Activated CD8-positive, alpha-beta T cell treated with anti-CD3 and anti-CD28 coated beads for 36 hours (primary cell): ENCODE results near the gene ZNF622. TPM values are rescaled to one million over a fixed set of nuclear protein-coding genes. Genes with fewer than 3 reads are reported as not detected.

Experiments used
- ATAC-seq: fragments of 200-7000 bp; cut with Tn5 transposase; one replicate; pipeline ENCODE4 v1.10.0; 2021; ENCODE audit warnings: mild to moderate bottlenecking, moderate library complexity
- CTCF ChIA-PET: fragments of 350-600 bp; sonication (Branson Sonifier 250); formaldehyde crosslinking; loops from one replicate; lab custom pipeline; 2021; ENCODE audit warnings: antibody characterized with exemption; lab: Charles Lee
- POLR2A ChIA-PET: fragments of 350-600 bp; sonication (Branson Sonifier 250); formaldehyde crosslinking; loops from one replicate; lab custom pipeline; 2021; ENCODE audit warnings: antibody characterized with exemption; lab: Charles Lee
- DNase-seq: peaks from one replicate; pipeline ENCODE4 v3.0.0-alpha.2; 2020
- H3K27ac Mint-ChIP-seq: one replicate; pipeline ENCODE4 v1.8.0; 2021; ENCODE audit warnings: mild to moderate bottlenecking, mixed read lengths
- H3K27me3 Mint-ChIP-seq: one replicate; pipeline ENCODE4 v1.8.0; 2021; ENCODE audit warnings: mixed read lengths
- H3K36me3 Mint-ChIP-seq: one replicate; pipeline ENCODE4 v1.8.0; 2021; ENCODE audit warnings: low read depth, mixed read lengths
- H3K4me1 Mint-ChIP-seq: one replicate; pipeline ENCODE4 v1.8.0; 2021; ENCODE audit warnings: low read depth, mixed read lengths
- H3K4me3 Mint-ChIP-seq: one replicate; pipeline ENCODE4 v1.8.0; 2021; ENCODE audit warnings: mild to moderate bottlenecking, moderate library complexity, mixed read lengths
- H3K9me3 Mint-ChIP-seq: one replicate; pipeline ENCODE4 v1.8.0; 2021; ENCODE audit warnings: mixed read lengths
- intact Hi-C: fragments of 100-400 bp; cut with micrococcal nuclease; formaldehyde crosslinking; loops from one replicate; pipeline ENCODE4 v1.10.0; 2022
- total RNA-seq, 2 experiments: library from RNA; stranded (reverse); gene quantifications; one replicate each; pipeline ENCODE4 v1.2.3, GENCODE V29; 2021
- TF ChIP-seq, protein P1 (sequence below): fragments of 200-600 bp; IDR thresholded peaks from one replicate; pipeline ENCODE4 v1.8.0; 2022; ENCODE audit warnings: antibody characterized with exemption, mild to moderate bottlenecking

Gene ZNF622
- total RNA-seq, 2 experiments from 2014 or later: 36.7 to 38.4 TPM

GRCh38 chr5:16430349-16431089 lies 35.1 kb downstream of the ZNF622 start:
- no peaks in the 10 kb centered on the region for H3K4me1 Mint-ChIP-seq
- H3K36me3 Mint-ChIP-seq: no peaks in the 10 kb centered on the region
- ChIA-PET POLR2A (no interaction called here), CTCF (no interaction called here)
- TF ChIP-seq, protein P1, sequence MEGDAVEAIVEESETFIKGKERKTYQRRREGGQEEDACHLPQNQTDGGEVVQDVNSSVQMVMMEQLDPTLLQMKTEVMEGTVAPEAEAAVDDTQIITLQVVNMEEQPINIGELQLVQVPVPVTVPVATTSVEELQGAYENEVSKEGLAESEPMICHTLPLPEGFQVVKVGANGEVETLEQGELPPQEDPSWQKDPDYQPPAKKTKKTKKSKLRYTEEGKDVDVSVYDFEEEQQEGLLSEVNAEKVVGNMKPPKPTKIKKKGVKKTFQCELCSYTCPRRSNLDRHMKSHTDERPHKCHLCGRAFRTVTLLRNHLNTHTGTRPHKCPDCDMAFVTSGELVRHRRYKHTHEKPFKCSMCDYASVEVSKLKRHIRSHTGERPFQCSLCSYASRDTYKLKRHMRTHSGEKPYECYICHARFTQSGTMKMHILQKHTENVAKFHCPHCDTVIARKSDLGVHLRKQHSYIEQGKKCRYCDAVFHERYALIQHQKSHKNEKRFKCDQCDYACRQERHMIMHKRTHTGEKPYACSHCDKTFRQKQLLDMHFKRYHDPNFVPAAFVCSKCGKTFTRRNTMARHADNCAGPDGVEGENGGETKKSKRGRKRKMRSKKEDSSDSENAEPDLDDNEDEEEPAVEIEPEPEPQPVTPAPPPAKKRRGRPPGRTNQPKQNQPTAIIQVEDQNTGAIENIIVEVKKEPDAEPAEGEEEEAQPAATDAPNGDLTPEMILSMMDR: no peak
- H3K9me3 Mint-ChIP-seq: no peaks in the 10 kb centered on the region
- DNase-seq (no peak), ATAC-seq (no peak)
- no peak overlapping the region for H3K27ac Mint-ChIP-seq
- peaks cover 6% of the 10 kb centered on the region for H3K27me3 Mint-ChIP-seq
- no peak overlapping the region for H3K4me3 Mint-ChIP-seq
- intact Hi-C loops: no loop called here

GRCh38 chr5:16428359-16428758 lies 37.2 kb downstream of the ZNF622 start:
- CTCF ChIA-PET: interaction anchor here (1.2 to 2.9 kb wide), 2 partner anchors 28 to 268 kb away, joined by 4 to 12 read pairs; no protein-coding TSS in a partner anchor

DNA sequence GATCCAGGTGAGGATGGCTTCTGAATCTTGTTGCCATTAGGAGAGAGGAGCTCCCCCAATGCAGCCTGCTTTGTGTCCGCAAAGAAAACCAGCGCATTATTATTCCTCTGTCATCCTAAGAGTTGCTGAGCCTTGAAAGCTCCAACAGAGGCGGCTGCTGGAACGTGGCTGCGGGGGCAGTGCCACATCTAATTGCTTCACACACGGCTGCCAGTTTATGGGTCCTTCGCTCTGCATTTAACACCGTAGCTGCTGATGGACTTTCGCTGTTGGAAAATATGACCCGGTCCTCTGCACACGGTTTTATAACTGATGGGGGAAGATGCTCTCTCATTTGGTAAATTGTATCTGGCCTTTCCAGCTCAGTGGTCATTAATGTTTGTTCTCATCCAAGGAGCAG lies 38.0 kb downstream of the ZNF622 start:
- POLR2A ChIA-PET: no interaction called here
- Mint-ChIP-seq H3K27me3 (peaks cover 8% of the 10 kb centered on the region), H3K4me1 (no peaks in the 10 kb centered on the region), H3K4me3 (no peak overlapping the region), H3K27ac (no peak overlapping the region), H3K36me3 (no peaks in the 10 kb centered on the region), H3K9me3 (no peaks in the 10 kb centered on the region)
- ATAC-seq (no peak), DNase-seq (no peak)
- intact Hi-C loops: no loop called here
- TF ChIP-seq, protein P1: no peak
- CTCF ChIA-PET: interaction anchor here (1.2 to 2.9 kb wide), 2 partner anchors 29 to 267 kb away, joined by 4 to 12 read pairs; no protein-coding TSS in a partner anchor

More at GRCh38 chr5:16428359-16428758, 37.2 kb downstream of the ZNF622 start:
- TF ChIP-seq, protein P1: no peak
- Mint-ChIP-seq H3K27me3 (peaks cover 3% of the 10 kb centered on the region), H3K4me3 (no peak overlapping the region), H3K27ac (no peak overlapping the region), H3K36me3 (no peaks in the 10 kb centered on the region), H3K9me3 (no peaks in the 10 kb centered on the region), H3K4me1 (no peaks in the 10 kb centered on the region)
- intact Hi-C loops: no loop called here
- POLR2A ChIA-PET: no interaction called here
- no peak for DNase-seq
- no peak for ATAC-seq

- CTCF ChIA-PET: no interaction called here
- no peaks in the 10 kb centered on the region for H3K4me1 Mint-ChIP-seq
- intact Hi-C loops: no loop called here
- H3K4me3 Mint-ChIP-seq: no peak overlapping the region
- H3K27ac Mint-ChIP-seq: no peak overlapping the region
- DNase-seq (no peak), ATAC-seq (no peak)
- POLR2A ChIA-PET: no interaction called here
- no peaks in the 10 kb centered on the region for H3K9me3 Mint-ChIP-seq
- peaks cover 17% of the 10 kb centered on the region for H3K27me3 Mint-ChIP-seq
- H3K36me3 Mint-ChIP-seq: no peaks in the 10 kb centered on the region
- TF ChIP-seq, protein P1: no peak
Measured at GRCh38 chr5:16418471-16418922, 47.1 kb downstream of the ZNF622 start.

DNA sequence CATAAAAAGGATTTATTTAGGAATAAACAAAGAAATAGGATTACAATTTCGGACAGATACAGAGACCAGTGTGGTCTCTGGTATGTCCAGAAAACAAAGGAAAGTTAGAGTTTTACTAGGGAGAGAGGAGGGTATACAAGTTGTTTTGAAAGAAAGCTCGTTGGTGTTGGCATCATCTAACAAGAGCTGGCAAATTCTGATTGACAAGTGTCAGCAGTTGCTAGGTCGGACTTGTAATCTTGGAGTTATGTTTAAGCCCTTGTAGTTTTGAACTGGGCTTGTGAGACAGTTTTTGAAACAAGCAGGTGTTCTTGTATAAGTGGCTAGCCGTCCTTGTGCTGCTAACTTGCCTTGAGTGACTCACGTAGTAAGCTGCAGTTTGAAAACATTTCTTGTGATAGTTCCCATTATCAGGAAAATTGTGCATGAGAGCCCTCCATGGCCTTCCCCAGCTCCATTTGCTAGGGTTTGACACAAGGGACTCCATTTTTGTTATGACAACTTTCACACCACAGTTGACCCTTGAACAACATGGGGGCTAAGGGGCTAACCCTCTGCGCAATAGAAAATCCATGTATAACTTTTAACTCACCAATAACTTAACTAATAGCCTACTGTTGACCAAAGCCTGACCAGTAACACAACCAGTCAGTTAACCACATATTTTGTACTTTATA lies 48.1 kb downstream of the ZNF622 start:
- Mint-ChIP-seq H3K9me3 (no peaks in the 10 kb centered on the region), H3K4me1 (no peaks in the 10 kb centered on the region), H3K27ac (no peak overlapping the region), H3K27me3 (peaks cover 11% of the 10 kb centered on the region), H3K36me3 (no peaks in the 10 kb centered on the region), H3K4me3 (no peak overlapping the region)
- DNase-seq: no peak
- ATAC-seq: no peak
- ChIA-PET CTCF (no interaction called here), POLR2A (no interaction called here)
- intact Hi-C loops: no loop called here
- TF ChIP-seq, protein P1: no peak
